CD4-positive, alpha-beta T cell (primary cell): ENCODE measurements around the gene RELL2. TPM values are rescaled to one million over a fixed set of nuclear protein-coding genes. Genes with fewer than 3 reads are reported as not detected.

Experiments used
- ATAC-seq: fragments of 200-7000 bp; cut with Tn5 transposase; one replicate; pipeline ENCODE4 v1.10.0; 2022; ENCODE audit warnings: mild to moderate bottlenecking; ENCODE audit not compliant: poor library complexity
- CTCF ChIA-PET: fragments of 350-600 bp; sonication (Branson Sonifier 250); formaldehyde crosslinking; loops from one replicate; lab custom pipeline; 2021; ENCODE audit warnings: antibody characterized with exemption, inconsistent platforms; lab: Charles Lee
- POLR2A ChIA-PET: fragments of 350-600 bp; sonication (Branson Sonifier 250); formaldehyde crosslinking; loops from one replicate; lab custom pipeline; 2021; ENCODE audit warnings: antibody characterized with exemption, inconsistent platforms; lab: Charles Lee
- DNase-seq, 14 experiments: peaks; one replicate each; pipeline ENCODE4 v3.0.0-alpha.2; 2013 to 2020; ENCODE audit warnings: mixed read lengths in 2 of 14
- H3K27ac ChIP-seq, 2 donors: one replicate each; pipeline versions ENCODE4 v1.5.1 to v1.7.0; 2013; ENCODE audit warnings: low read length in 2 of 2, low read depth in 1 of 2, mild to moderate bottlenecking in 1 of 2
- H3K27me3 ChIP-seq, 2 experiments: 1 replicate in 1 of 2; 2 replicates in 1 of 2; pipeline versions ENCODE4 v1.6.1 to v1.7.0; 2013; ENCODE audit warnings: low read length in 2 of 2, control low read depth in 1 of 2, mild to moderate bottlenecking in 1 of 2, moderate library complexity in 1 of 2; ENCODE audit not compliant: insufficient read depth in 2 of 2, control insufficient read depth in 1 of 2
- H3K36me3 ChIP-seq: one replicate; pipeline ENCODE4 v1.6.1; 2013; ENCODE audit warnings: low read length, control low read depth; ENCODE audit not compliant: insufficient read depth
- H3K4me1 ChIP-seq: one replicate; pipeline ENCODE4 v1.6.1; 2013; ENCODE audit warnings: low read length, control low read depth; ENCODE audit not compliant: insufficient read depth
- H3K4me3 ChIP-seq: one replicate; pipeline ENCODE4 v1.5.1; 2013; ENCODE audit warnings: mild to moderate bottlenecking, low read length, moderate library complexity
- H3K9me3 ChIP-seq, 2 experiments: 1 replicate in 1 of 2; 2 replicates in 1 of 2; pipeline versions ENCODE4 v1.6.1 to v1.7.0; 2013; ENCODE audit warnings: low read length in 2 of 2, mild to moderate bottlenecking in 2 of 2, control low read depth in 1 of 2, moderate library complexity in 1 of 2; ENCODE audit not compliant: control insufficient read depth in 1 of 2, insufficient read depth in 1 of 2
- H3K27ac Mint-ChIP-seq: one replicate; pipeline ENCODE4 v1.8.0; 2020; ENCODE audit warnings: mixed read lengths
- H3K27me3 Mint-ChIP-seq: one replicate; pipeline ENCODE4 v1.8.0; 2021; ENCODE audit warnings: mixed read lengths
- H3K36me3 Mint-ChIP-seq: one replicate; pipeline ENCODE4 v1.8.0; 2021; ENCODE audit warnings: low read depth, mixed read lengths
- H3K4me1 Mint-ChIP-seq: one replicate; pipeline ENCODE4 v1.8.0; 2021; ENCODE audit warnings: low read depth, mixed read lengths
- H3K4me3 Mint-ChIP-seq: one replicate; pipeline ENCODE4 v1.8.0; 2020; ENCODE audit warnings: mild to moderate bottlenecking, mixed read lengths
- H3K9me3 Mint-ChIP-seq: one replicate; pipeline ENCODE4 v1.8.0; 2020; ENCODE audit warnings: mixed read lengths
- CTCF ChIP-seq: fragments of 200-600 bp; IDR thresholded peaks from one replicate; pipeline ENCODE4 v1.8.0; 2022; ENCODE audit warnings: antibody characterized with exemption, mild to moderate bottlenecking
- intact Hi-C, 2 experiments: fragments of 100-400 bp; cut with DNase I in 1 of 2; cut with micrococcal nuclease in 1 of 2; formaldehyde crosslinking; loops; one replicate each; pipeline versions ENCODE4 v1.15.1 to v1.9.0; 2023 to 2025; cut with DNase I, micrococcal nuclease
- total RNA-seq, 174 experiments: library from RNA in 2 of 174; stranded (reverse) in 2 of 174; gene quantifications; one replicate each; pipeline ENCODE4 v1.2.3 and lab custom pipeline; 2021 to 2026

Gene RELL2
- total RNA-seq, 2 experiments from 2014 or later, result 10.9 to 11.4 TPM

GRCh38 chr5:141675672-141676071 is 38.9 kb downstream of the RELL2 start:
- TF ChIP-seq CTCF, result no peak
- Mint-ChIP-seq H3K36me3 (no peaks in the 10 kb centered on the region), H3K4me3 (no peak overlapping the region), H3K4me1 (peaks cover 2% of the 10 kb centered on the region), H3K9me3 (no peaks in the 10 kb centered on the region), H3K27ac (no peak overlapping the region), H3K27me3 (no peaks in the 10 kb centered on the region)
- DNase-seq, result no peak
- H3K36me3 ChIP-seq, result no peaks in the 10 kb centered on the region
- POLR2A ChIA-PET, result no interaction called here
- no peaks in the 10 kb centered on the region for H3K27me3 ChIP-seq
- no peaks in the 10 kb centered on the region for H3K9me3 ChIP-seq
- peaks cover 5% of the 10 kb centered on the region for H3K4me1 ChIP-seq
- CTCF ChIA-PET, result interaction anchor here (1.2 kb wide), 1 partner anchor 26 kb away, joined by 3 read pairs; no protein-coding TSS in a partner anchor
- no peak overlapping the region for H3K4me3 ChIP-seq
- intact Hi-C loops, result no loop called here
- no peak overlapping the region for H3K27ac ChIP-seq
- no peak for ATAC-seq

GRCh38 chr5:141677415-141677814 is 40.6 kb downstream of the RELL2 start:
- no peaks in the 10 kb centered on the region for H3K9me3 ChIP-seq
- CTCF ChIA-PET, result no interaction called here
- H3K27me3 Mint-ChIP-seq, result no peaks in the 10 kb centered on the region
- TF ChIP-seq CTCF, result no peak
- H3K4me1 ChIP-seq, result peaks cover 20% of the 10 kb centered on the region
- POLR2A ChIA-PET, result no interaction called here
- no peak overlapping the region for H3K4me3 Mint-ChIP-seq
- peaks cover 15% of the 10 kb centered on the region for H3K4me1 Mint-ChIP-seq
- no peak overlapping the region for H3K27ac Mint-ChIP-seq
- no peak for ATAC-seq
- intact Hi-C loops, result no loop called here
- no peaks in the 10 kb centered on the region for H3K9me3 Mint-ChIP-seq
- H3K27ac ChIP-seq, result no peak overlapping the region
- H3K4me3 ChIP-seq, result no peak overlapping the region
- H3K36me3 ChIP-seq, result no peaks in the 10 kb centered on the region
- H3K36me3 Mint-ChIP-seq, result no peaks in the 10 kb centered on the region
- H3K27me3 ChIP-seq, result no peaks in the 10 kb centered on the region
- no peak for DNase-seq

- Histone ChIP-seq H3K4me1 (peaks cover 37% of the 10 kb centered on the region), H3K4me3 (no peak overlapping the region), H3K27ac (no peak overlapping the region), H3K9me3 (no peaks in the 10 kb centered on the region), H3K27me3 (no peaks in the 10 kb centered on the region), H3K36me3 (no peaks in the 10 kb centered on the region)
- POLR2A ChIA-PET, result interaction anchor here (1.2 kb wide), 1 partner anchor 289 kb away, joined by 4 read pairs; the partner anchor contains the start of gene RNF14
- H3K27me3 Mint-ChIP-seq, result no peaks in the 10 kb centered on the region
- no peaks in the 10 kb centered on the region for H3K9me3 Mint-ChIP-seq
- H3K4me3 Mint-ChIP-seq, result no peak overlapping the region
- CTCF ChIA-PET, result no interaction called here
- no peaks in the 10 kb centered on the region for H3K36me3 Mint-ChIP-seq
- H3K27ac Mint-ChIP-seq, result no peak overlapping the region
- H3K4me1 Mint-ChIP-seq, result peaks cover 29% of the 10 kb centered on the region
- TF ChIP-seq CTCF, result no peak
- intact Hi-C loops, result loop anchor here in 1 of 2 experiments (5.0 kb wide), 1 partner anchor 677 kb away; no protein-coding TSS in a partner anchor
- no peak for DNase-seq
- ATAC-seq, result no peak
Measured at GRCh38 chr5:141680178-141680577, 43.4 kb downstream of the RELL2 start.
